LNCaP clone FGC (cell line): Measurements from ENCODE around the gene KLK13.

Experiments used
- DNase-seq: peaks from one replicate; pipeline ENCODE4 v3.0.0-alpha.2; 2011; ENCODE audit warnings: low read depth
- H3K4me3 ChIP-seq: 2 replicates; pipeline ENCODE4 v1.5.1; 2011; ENCODE audit warnings: mild to moderate bottlenecking, low read depth, low read length, control low read depth
- TF ChIP-seq, protein P1 (sequence below): IDR thresholded peaks from 2 replicates; pipeline ENCODE4 v1.5.1; 2012; ENCODE audit warnings: mild to moderate bottlenecking; ENCODE audit not compliant: control insufficient read depth, insufficient read depth; ENCODE audit errors: extremely low read depth

KLK13 gene

DNA sequence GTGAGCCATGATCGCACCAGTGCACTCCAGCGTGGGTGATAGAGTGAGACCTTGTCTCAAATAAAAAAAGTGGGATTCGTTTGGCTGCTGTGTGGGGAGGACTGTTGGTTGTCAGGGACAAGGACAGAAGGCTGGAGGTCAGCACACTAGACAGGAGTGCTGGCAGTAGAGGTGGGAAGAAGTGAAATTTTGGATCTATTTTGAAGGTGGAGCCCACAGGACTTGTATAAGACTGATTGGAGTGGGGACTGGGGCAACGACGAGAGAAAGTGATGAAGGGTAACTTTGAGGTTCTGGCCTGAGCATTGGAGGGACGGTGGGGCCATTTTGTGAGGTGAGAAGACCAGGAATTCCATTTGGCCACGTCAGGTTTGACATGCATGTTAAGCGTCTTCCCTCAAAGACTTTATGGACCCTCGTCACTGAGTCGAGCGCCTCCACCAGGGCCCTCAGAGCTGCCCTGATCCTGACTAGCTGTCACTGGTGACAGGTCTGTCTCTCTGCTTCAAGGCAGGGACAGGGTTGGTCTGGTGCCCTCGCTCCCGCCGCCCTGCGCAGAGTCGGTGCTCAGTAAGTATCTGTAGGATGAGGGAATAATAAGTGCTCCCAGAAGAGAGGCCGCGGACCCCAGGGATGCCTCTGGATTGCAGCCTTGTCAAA lies 42.6 kb upstream of the KLK13 start:
- TF ChIP-seq, protein P1, sequence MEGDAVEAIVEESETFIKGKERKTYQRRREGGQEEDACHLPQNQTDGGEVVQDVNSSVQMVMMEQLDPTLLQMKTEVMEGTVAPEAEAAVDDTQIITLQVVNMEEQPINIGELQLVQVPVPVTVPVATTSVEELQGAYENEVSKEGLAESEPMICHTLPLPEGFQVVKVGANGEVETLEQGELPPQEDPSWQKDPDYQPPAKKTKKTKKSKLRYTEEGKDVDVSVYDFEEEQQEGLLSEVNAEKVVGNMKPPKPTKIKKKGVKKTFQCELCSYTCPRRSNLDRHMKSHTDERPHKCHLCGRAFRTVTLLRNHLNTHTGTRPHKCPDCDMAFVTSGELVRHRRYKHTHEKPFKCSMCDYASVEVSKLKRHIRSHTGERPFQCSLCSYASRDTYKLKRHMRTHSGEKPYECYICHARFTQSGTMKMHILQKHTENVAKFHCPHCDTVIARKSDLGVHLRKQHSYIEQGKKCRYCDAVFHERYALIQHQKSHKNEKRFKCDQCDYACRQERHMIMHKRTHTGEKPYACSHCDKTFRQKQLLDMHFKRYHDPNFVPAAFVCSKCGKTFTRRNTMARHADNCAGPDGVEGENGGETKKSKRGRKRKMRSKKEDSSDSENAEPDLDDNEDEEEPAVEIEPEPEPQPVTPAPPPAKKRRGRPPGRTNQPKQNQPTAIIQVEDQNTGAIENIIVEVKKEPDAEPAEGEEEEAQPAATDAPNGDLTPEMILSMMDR = peak; percentile 14; the same call in 1 of the 2 replicates
- DNase-seq = no peak
- peak overlapping the region; percentile 68 for H3K4me3 ChIP-seq

DNA sequence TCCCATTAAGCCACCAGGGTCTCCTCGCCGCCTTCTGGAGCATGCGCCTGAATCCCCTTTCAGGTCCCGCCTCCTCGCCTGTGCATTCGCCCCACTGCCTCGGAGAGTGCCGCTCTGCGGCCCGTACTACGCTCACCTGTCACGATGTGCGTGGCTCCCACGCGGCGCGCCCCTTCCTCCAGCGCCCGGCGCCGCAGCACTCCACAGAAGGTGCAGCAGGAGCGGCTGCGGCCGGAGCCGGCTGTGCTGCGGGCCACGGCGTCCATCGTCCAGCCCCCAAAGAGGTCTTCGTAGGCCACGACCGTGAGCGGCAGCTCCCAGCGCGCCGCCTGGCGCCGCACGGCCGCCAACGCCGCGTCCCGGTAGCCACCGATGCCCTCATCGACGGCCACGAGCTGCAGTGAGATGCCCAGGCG lies 39.0 kb upstream of the KLK13 start:
- TF ChIP-seq, protein P1 = no peak
- no peak overlapping the region for H3K4me3 ChIP-seq
- no peak for DNase-seq

DNA sequence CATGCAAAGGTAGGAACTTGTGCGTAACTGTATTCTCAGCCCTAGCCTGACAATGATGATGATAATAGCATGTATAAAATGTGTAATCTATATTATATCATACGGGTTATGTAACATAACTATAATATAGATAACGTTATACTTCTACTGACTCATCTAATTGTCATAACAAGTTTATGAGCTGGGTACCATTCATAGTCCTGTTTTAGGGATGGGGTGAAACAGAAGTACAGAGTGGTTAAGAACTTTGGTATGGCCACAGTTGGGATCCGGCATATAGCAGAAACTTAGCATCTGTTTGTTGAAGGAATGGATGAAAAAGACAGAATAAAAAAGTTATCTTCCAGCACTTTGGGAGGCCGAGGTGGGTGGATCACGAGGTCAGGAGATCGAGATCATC lies 38.1 kb upstream of the KLK13 start:
- no peak overlapping the region for H3K4me3 ChIP-seq
- DNase-seq = no peak
- TF ChIP-seq, protein P1 = no peak

DNA sequence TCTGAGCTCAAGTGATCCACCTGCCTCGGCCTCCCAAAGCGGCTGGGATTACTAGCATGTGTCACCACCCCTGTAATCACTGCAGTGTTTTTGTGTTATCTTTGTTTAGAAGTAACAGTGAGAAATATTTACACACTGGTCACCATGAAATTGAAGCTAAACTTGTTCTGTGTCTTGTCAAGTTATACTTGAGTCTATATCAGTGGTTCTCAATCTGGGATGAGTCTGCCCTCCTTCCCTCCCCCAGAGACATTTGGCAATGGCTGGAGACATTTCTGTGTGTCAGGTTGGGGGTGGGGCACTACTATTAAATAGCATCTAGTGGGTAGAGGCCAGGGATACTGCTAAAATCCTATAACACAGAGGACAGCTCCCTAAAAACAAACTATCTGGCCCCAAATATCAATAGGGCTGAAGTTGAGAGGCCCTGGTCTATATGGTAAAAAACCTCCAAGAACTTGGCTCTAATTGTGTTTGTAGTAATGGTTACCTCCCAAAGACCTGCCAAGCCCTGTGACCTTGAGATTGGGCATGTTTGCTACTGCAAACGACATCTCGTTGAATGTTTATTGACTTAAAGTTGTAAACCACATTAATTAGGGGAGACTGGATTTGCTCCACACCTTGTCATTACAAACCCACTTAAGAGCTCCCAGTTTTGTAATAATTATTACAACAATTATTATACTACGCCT lies 36.4 kb upstream of the KLK13 start:
- no peak for DNase-seq
- TF ChIP-seq, protein P1 = no peak
- H3K4me3 ChIP-seq = no peak overlapping the region

DNA sequence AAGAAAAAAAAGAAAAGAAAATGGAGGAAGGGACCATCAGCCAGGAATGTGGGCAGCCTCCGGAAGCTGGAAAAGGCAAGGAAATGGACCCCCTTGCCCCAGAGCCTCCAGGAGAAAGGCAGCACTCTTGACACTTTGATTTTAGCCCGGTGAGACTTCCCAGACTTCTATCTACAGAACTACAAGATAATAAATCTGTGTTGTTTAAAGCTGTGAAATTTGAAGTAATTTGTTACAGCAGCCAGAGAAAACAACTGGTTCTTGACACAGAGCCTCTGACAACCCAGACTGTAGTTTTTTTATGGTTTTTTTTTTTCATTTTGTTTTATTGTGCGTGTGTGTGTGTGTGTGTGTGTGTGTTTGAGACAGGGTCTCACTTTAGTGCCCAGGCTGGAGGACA lies 35.7 kb upstream of the KLK13 start:
- no peak for DNase-seq
- no peak overlapping the region for H3K4me3 ChIP-seq
- TF ChIP-seq, protein P1 = no peak

DNA sequence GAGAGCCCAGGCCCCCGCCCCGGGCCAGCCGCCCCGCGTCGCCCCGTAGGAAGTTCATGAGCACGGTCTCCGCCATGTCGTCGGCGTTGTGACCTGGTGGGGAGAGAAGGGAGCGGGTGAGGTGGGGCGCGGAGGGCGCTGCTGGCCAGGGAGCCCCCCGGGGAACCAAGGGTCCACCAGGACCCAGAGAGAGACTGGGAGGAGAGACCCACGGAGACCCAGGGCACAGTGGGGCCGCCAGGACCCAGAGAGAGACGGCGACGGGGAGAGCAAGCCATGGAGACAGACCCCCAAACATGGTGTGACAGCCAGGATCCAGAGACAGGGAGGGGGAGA lies 34.1 kb upstream of the KLK13 start:
- no peak overlapping the region for H3K4me3 ChIP-seq
- DNase-seq = no peak
- TF ChIP-seq, protein P1 = no peak

DNA sequence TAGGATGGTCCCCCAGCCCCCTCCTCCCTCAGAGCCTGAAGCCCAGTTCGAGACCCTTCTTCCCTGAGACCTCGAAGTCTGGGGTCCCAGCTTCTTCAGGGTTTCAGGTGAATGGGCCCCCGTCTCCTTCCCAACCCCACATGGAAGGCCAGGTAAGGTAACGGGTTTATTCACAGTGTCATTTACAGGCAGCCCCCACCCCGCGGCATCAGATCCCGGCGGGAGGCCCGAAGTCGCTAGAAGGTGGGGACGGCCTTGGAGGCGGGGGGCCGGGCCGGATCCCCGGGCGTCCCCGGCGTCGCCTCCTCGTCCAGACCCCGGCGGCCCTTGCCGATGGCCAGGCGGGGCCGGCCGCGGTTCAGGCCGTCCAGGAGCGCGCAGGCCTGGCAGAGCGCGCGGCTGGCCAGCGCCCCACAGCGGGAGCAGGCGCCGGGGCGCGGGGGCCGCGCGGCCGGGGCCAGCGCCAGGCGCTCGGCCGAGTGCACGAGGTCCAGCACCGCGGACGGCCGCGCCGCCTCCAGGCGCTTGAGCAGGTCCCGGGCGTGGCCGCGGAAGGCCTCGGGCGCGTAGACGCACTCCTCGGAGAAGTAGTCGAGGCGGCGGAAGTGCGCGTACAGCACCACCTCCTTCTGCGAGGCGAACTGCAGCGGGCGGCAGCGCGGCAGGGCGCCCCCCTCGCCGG lies 33.6 kb upstream of the KLK13 start:
- no peak overlapping the region for H3K4me3 ChIP-seq
- no peak for DNase-seq
- TF ChIP-seq, protein P1 = no peak
